Measurements from ENCODE around the gene HECW1. TPM values are rescaled to one million over a fixed set of nuclear protein-coding genes. Genes with fewer than 3 reads are reported as not detected.

The HECW1 gene
- total RNA-seq, 3 donors from 2014 or later = 0.48 to 1.9 (median 0.66) TPM

DNA sequence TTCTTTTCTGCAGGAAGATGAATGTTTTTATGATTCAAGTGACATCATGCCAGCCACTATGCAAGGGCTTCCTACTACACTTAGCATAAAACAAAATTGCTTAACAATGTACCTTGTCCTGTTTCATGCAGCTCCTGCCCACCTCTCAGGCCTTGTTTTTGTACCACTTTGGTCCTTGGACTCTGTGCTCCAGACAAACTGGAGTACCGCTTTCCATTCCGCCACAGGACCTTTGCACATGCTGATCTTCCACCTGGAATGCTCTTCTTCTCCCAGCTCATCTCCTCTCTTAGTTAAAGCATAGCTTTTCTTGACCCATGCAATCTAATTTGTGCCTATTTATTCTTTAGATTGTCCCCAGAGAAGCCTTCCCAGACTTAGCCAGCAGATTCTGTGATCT is 393.0 kb downstream of the HECW1 start:
- intact Hi-C loops (cut with DNase I; ENCODE audit: low total_unique reads) = no loop called here
- H3K27ac ChIP-seq = no peak overlapping the region
- H3K9me3 ChIP-seq = no peaks in the 10 kb centered on the region
- no peaks in the 10 kb centered on the region for H3K36me3 ChIP-seq
- TF ChIP-seq CTCF (IDR thresholded peaks at IDR 0.05) (no peak), POLR2AphosphoS5 (IDR thresholded peaks at IDR 0.05) (no peak), POLR2A (IDR thresholded peaks at IDR 0.05) (no peak)
- no peaks in the 10 kb centered on the region for H3K4me1 ChIP-seq
- H3K4me3 ChIP-seq = no peak overlapping the region
- DNase-seq (ENCODE audit: low spot score in 2 of 2) = no peak
- H3K27me3 ChIP-seq = no peaks in the 10 kb centered on the region

DNA sequence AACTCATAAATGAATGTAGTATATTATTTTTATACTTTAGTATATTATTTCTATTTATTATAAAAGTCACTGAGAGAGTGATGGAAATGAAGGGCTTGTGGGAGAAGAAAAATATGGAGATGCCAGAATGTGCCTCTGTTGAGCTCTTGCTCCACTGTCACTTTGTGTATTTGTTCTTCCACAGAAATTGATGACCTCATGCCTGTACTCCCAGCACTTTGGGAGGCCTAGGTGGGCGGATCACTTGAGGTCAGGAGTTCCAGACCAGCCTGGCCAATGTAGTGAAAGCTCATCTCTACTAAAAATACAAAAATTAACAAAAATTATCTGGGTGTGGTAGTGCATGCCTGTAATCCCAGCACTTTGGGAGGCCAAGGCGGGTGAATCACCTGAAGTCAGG is 394.0 kb downstream of the HECW1 start:
- Histone ChIP-seq H3K36me3 (no peaks in the 10 kb centered on the region), H3K27me3 (no peaks in the 10 kb centered on the region), H3K27ac (no peak overlapping the region), H3K9me3 (no peaks in the 10 kb centered on the region), H3K4me3 (no peak overlapping the region), H3K4me1 (no peaks in the 10 kb centered on the region)
- intact Hi-C loops (cut with DNase I; ENCODE audit: low total_unique reads) = no loop called here
- TF ChIP-seq POLR2A (IDR thresholded peaks at IDR 0.05) = no peak
- TF ChIP-seq CTCF (IDR thresholded peaks at IDR 0.05) = no peak
- no peak for TF ChIP-seq POLR2AphosphoS5 (IDR thresholded peaks at IDR 0.05)
- no peak for DNase-seq (ENCODE audit: low spot score in 2 of 2)

DNA sequence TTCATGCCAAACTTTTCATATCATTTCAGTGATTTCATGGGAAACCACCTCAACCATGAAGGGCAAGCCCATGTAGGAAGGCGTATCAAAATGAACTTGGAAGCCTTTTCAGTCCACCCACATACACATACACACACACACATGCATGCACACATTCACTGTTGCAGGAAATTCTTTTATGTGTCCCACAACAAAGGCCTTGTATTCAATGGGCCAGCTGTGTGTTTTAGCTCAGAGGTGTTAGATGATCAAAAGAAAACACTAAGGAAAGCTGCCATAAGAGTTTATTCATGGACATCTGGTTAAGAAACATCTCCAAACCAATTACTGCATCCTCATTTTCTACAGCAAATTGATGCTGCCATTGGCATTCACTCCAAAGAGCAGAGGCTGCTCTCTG is 396.0 kb downstream of the HECW1 start:
- Histone ChIP-seq H3K4me3 (no peak overlapping the region), H3K27ac (no peak overlapping the region), H3K4me1 (no peaks in the 10 kb centered on the region), H3K27me3 (no peaks in the 10 kb centered on the region), H3K9me3 (no peaks in the 10 kb centered on the region), H3K36me3 (no peaks in the 10 kb centered on the region)
- DNase-seq (ENCODE audit: low spot score in 2 of 2) = no peak
- TF ChIP-seq POLR2A (IDR thresholded peaks at IDR 0.05) = no peak
- no peak for TF ChIP-seq POLR2AphosphoS5 (IDR thresholded peaks at IDR 0.05)
- intact Hi-C loops (cut with DNase I; ENCODE audit: low total_unique reads) = no loop called here

DNA sequence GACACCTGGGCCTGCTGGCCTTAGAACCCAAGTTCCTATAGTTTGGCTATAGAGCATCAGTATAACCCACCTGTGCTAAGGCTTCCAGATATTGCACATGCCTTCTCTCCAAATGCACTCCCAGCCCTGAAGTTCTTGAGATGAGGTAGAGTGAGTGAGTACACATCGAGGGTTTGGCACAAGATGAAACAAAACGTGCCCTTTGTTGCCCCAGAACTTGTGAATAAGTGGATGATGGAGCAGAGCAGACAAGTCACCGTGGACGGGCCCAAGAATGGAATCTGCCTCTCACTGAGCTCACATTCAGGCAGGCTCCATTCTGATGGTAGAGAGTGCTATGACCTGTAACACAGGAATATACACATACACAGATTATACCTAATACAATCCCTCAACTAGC is 397.5 kb downstream of the HECW1 start:
- Histone ChIP-seq H3K27me3 (no peaks in the 10 kb centered on the region), H3K9me3 (no peaks in the 10 kb centered on the region), H3K4me3 (no peak overlapping the region), H3K27ac (no peak overlapping the region), H3K36me3 (no peaks in the 10 kb centered on the region), H3K4me1 (no peaks in the 10 kb centered on the region)
- TF ChIP-seq POLR2A (IDR thresholded peaks at IDR 0.05) (no peak), POLR2AphosphoS5 (IDR thresholded peaks at IDR 0.05) (no peak), CTCF (IDR thresholded peaks at IDR 0.05) (no peak)
- no peak for DNase-seq (ENCODE audit: low spot score in 2 of 2)
- intact Hi-C loops (cut with DNase I; ENCODE audit: low total_unique reads) = no loop called here

DNA sequence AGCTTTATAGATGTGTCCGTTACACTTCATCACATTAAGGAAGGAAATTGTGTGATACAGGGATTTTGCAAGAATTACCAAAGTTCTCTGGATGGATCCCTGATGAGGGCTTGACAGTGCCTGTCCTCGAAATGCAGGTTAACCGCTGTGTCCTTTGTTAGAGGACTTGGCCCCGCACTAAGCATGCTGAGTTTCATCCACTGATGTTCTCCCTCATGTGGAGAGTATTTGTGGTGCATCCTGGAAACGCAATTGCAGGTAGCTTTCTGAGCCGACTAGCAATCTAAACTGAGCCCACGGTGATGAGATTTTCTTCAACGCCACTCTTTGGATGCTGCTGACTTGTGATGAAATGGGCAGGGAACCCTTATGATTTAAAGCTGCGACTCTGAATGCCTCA is 398.6 kb downstream of the HECW1 start:
- H3K27me3 ChIP-seq = no peaks in the 10 kb centered on the region
- no peaks in the 10 kb centered on the region for H3K9me3 ChIP-seq
- TF ChIP-seq POLR2A (IDR thresholded peaks at IDR 0.05) (no peak), POLR2AphosphoS5 (IDR thresholded peaks at IDR 0.05) (no peak), CTCF (IDR thresholded peaks at IDR 0.05) (no peak)
- no peaks in the 10 kb centered on the region for H3K36me3 ChIP-seq
- no peak overlapping the region for H3K27ac ChIP-seq
- intact Hi-C loops (cut with DNase I; ENCODE audit: low total_unique reads) = no loop called here
- no peaks in the 10 kb centered on the region for H3K4me1 ChIP-seq
- no peak for DNase-seq (ENCODE audit: low spot score in 2 of 2)
- no peak overlapping the region for H3K4me3 ChIP-seq

Measured in breast epithelium (tissue), 4 donors.